Hepatocyte (in vitro differentiated cells): ENCODE data around the gene MAP3K2. TPM values are rescaled to one million over a fixed set of nuclear protein-coding genes. Genes with fewer than 3 reads are reported as not detected.

Experiments used
- DNase-seq: peaks from one replicate; pipeline ENCODE4 v3.0.0-alpha.2; 2016; ENCODE audit warnings: low spot score
- H2AFZ ChIP-seq: fragments of 200-600 bp; sonication (generic); 2 replicates; pipeline ENCODE4 v1.6.0; 2016; ENCODE audit warnings: antibody characterized with exemption, mild to moderate bottlenecking
- H3K27ac ChIP-seq: fragments of 200-600 bp; sonication (generic); 2 replicates; pipeline ENCODE4 v1.5.1; 2016; ENCODE audit warnings: mild to moderate bottlenecking
- H3K27me3 ChIP-seq: fragments of 200-600 bp; sonication (generic); 2 replicates; pipeline ENCODE4 v1.6.1; 2016
- H3K36me3 ChIP-seq: fragments of 200-600 bp; sonication (generic); replicated peaks from 2 replicates; pipeline ENCODE4 v1.5.1; 2016; ENCODE audit warnings: low read depth; ENCODE audit not compliant: insufficient read depth
- H3K4me1 ChIP-seq: fragments of 200-600 bp; sonication (generic); 2 replicates; pipeline ENCODE4 v1.5.1; 2016; ENCODE audit warnings: mild to moderate bottlenecking, moderate library complexity; ENCODE audit not compliant: insufficient read depth
- H3K4me2 ChIP-seq: fragments of 200-600 bp; sonication (generic); 2 replicates; pipeline ENCODE4 v1.6.0; 2016
- H3K4me3 ChIP-seq: fragments of 200-600 bp; sonication (generic); 2 replicates; pipeline ENCODE4 v1.5.1; 2016; ENCODE audit warnings: mild to moderate bottlenecking
- H3K79me2 ChIP-seq: fragments of 200-600 bp; sonication (generic); 2 replicates; pipeline ENCODE4 v1.6.0; 2017; ENCODE audit warnings: mild to moderate bottlenecking
- H3K9me2 ChIP-seq: fragments of 200-600 bp; sonication (generic); replicated peaks from 2 replicates; pipeline ENCODE4 v1.6.0; 2017; ENCODE audit warnings: mild to moderate bottlenecking; ENCODE audit not compliant: insufficient read depth
- H3K9me3 ChIP-seq: fragments of 200-600 bp; sonication (generic); 2 replicates; pipeline ENCODE4 v1.5.1; 2016; ENCODE audit warnings: low read depth, mild to moderate bottlenecking
- H4K20me1 ChIP-seq: fragments of 200-600 bp; sonication (generic); 2 replicates; pipeline ENCODE4 v1.6.0; 2016; ENCODE audit warnings: mild to moderate bottlenecking; ENCODE audit not compliant: insufficient read depth, poor library complexity, severe bottlenecking
- EZH2 ChIP-seq: fragments of 200-600 bp; sonication (generic); IDR thresholded peaks from 2 replicates; pipeline ENCODE4 v1.6.1; 2016; ENCODE audit warnings: antibody characterized with exemption, mild to moderate bottlenecking, borderline replicate concordance
- EZH2phosphoT487 ChIP-seq: fragments of 200-600 bp; sonication (generic); IDR thresholded peaks from one replicate; pipeline ENCODE4 v1.6.1; 2018; ENCODE audit warnings: antibody characterized with exemption, mild to moderate bottlenecking, low read depth, moderate library complexity; ENCODE audit not compliant: unreplicated experiment, severe bottlenecking
- WGBS: methylation state at CpG from one replicate; pipeline ENCODE4 v1.1.6; 2016; ENCODE audit warnings: low lambda C conversion rate; ENCODE audit errors: missing lambda C conversion rate; 5-methylcytosine and 5-hydroxymethylcytosine counted together
- polyA plus RNA-seq: library from polyadenylated mRNA; unstranded; fragments of >200 nt; fragmentation: Nextera tagmentation; extraction: Ambion mirVana; gene quantifications from 2 replicates; pipeline ENCODE4 v1.2.1, GENCODE V29; 2016
- total RNA-seq: library from RNA; depleted of rRNA; stranded (reverse); fragments of >200 nt; gene quantifications from 2 replicates; pipeline ENCODE4 v1.2.3, GENCODE V29; 2014
- TF ChIP-seq, protein P1 (sequence below): fragments of 200-600 bp; sonication (generic); IDR thresholded peaks from 2 replicates; pipeline ENCODE4 v1.5.1; 2016; ENCODE audit warnings: antibody characterized with exemption, mild to moderate bottlenecking; ENCODE audit not compliant: poor library complexity

The MAP3K2 gene
- total and polyA plus RNA-seq, 2 experiments from 2014 or later: 28.5 to 52.5 TPM

- Histone ChIP-seq H3K79me2 (no peaks in the 10 kb centered on the region), H3K36me3 (no peaks in the 10 kb centered on the region), H3K4me3 (no peak overlapping the region), H3K9me2 (no peaks in the 10 kb centered on the region), H2AFZ (peak overlapping the region; percentile 31), H4K20me1 (no peaks in the 10 kb centered on the region), H3K4me2 (peak overlapping the region; percentile 69), H3K4me1 (peaks cover 26% of the 10 kb centered on the region), H3K27me3 (no peaks in the 10 kb centered on the region), H3K9me3 (peaks cover 3% of the 10 kb centered on the region), H3K27ac (peak overlapping the region; percentile 88)
- WGBS: no CpG with 5 or more reads among the region's 6 CpGs
- no peak for DNase-seq
- TF ChIP-seq EZH2phosphoT487 (no peak), EZH2 (no peak)
- TF ChIP-seq, protein P1, sequence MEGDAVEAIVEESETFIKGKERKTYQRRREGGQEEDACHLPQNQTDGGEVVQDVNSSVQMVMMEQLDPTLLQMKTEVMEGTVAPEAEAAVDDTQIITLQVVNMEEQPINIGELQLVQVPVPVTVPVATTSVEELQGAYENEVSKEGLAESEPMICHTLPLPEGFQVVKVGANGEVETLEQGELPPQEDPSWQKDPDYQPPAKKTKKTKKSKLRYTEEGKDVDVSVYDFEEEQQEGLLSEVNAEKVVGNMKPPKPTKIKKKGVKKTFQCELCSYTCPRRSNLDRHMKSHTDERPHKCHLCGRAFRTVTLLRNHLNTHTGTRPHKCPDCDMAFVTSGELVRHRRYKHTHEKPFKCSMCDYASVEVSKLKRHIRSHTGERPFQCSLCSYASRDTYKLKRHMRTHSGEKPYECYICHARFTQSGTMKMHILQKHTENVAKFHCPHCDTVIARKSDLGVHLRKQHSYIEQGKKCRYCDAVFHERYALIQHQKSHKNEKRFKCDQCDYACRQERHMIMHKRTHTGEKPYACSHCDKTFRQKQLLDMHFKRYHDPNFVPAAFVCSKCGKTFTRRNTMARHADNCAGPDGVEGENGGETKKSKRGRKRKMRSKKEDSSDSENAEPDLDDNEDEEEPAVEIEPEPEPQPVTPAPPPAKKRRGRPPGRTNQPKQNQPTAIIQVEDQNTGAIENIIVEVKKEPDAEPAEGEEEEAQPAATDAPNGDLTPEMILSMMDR: no peak
Observed at GRCh38 chr2:127407661-127408003, 19.9 kb upstream of the MAP3K2 start.

GRCh38 chr2:127407091-127407490 is 19.3 kb upstream of the MAP3K2 start:
- Histone ChIP-seq H3K4me3 (no peak overlapping the region), H3K27ac (peak overlapping the region; percentile 88), H3K9me2 (no peaks in the 10 kb centered on the region), H2AFZ (no peak overlapping the region), H3K79me2 (no peaks in the 10 kb centered on the region), H3K4me1 (peaks cover 28% of the 10 kb centered on the region), H3K9me3 (no peaks in the 10 kb centered on the region), H3K36me3 (no peaks in the 10 kb centered on the region), H3K27me3 (no peaks in the 10 kb centered on the region), H4K20me1 (no peaks in the 10 kb centered on the region), H3K4me2 (no peak overlapping the region)
- WGBS: 95% methylated on average over 9 of the region's 9 CpGs
- TF ChIP-seq EZH2phosphoT487: no peak
- TF ChIP-seq, protein P1: no peak
- TF ChIP-seq EZH2: no peak
- DNase-seq: no peak

GRCh38 chr2:127406454-127406853 is 18.7 kb upstream of the MAP3K2 start:
- Histone ChIP-seq H3K9me2 (no peaks in the 10 kb centered on the region), H3K27me3 (no peaks in the 10 kb centered on the region), H3K9me3 (no peaks in the 10 kb centered on the region), H4K20me1 (no peaks in the 10 kb centered on the region), H3K79me2 (no peaks in the 10 kb centered on the region), H3K36me3 (no peaks in the 10 kb centered on the region), H3K4me2 (no peak overlapping the region), H3K4me1 (peaks cover 24% of the 10 kb centered on the region), H2AFZ (no peak overlapping the region), H3K27ac (no peak overlapping the region), H3K4me3 (no peak overlapping the region)
- no peak for DNase-seq
- TF ChIP-seq, protein P1: no peak
- TF ChIP-seq EZH2 (no peak), EZH2phosphoT487 (no peak)
- WGBS: 97% methylated on average over 2 of the region's 2 CpGs

DNA sequence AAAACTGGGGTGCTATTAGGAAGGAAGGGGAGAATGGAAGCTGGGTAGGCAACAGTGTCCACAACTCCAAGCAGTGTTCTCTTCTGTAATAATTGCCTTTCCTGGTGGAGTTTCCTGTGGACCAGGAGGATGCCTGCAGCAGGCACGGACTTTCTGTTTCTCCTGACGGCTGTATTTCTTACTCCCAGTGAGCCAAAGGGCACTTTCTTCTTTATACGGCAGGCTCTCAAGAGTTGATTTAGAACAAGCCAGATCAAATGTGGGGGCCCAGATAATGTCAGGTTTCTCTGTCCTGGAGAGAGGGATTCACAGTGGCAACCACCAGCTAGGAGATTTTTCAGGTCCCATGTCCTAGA is 17.5 kb upstream of the MAP3K2 start:
- no peak overlapping the region for H3K4me2 ChIP-seq
- no peak overlapping the region for H3K27ac ChIP-seq
- H3K79me2 ChIP-seq: no peaks in the 10 kb centered on the region
- H3K36me3 ChIP-seq: no peaks in the 10 kb centered on the region
- 72% methylated on average over 3 of the region's 3 CpGs for WGBS
- no peaks in the 10 kb centered on the region for H4K20me1 ChIP-seq
- DNase-seq: no peak
- H3K9me2 ChIP-seq: no peaks in the 10 kb centered on the region
- no peak for TF ChIP-seq EZH2
- TF ChIP-seq, protein P1: no peak
- TF ChIP-seq EZH2phosphoT487: no peak
- no peaks in the 10 kb centered on the region for H3K27me3 ChIP-seq
- H3K4me3 ChIP-seq: no peak overlapping the region
- no peaks in the 10 kb centered on the region for H3K9me3 ChIP-seq
- H3K4me1 ChIP-seq: peaks cover 14% of the 10 kb centered on the region
- H2AFZ ChIP-seq: no peak overlapping the region
